GM18507 (cell line): Measurements from ENCODE around the gene GRID1.

ENCODE experiments used
- DNase-seq: peaks from one replicate; pipeline ENCODE4 v3.0.0; 2011; ENCODE audit warnings: low read depth; ENCODE audit not compliant: insufficient read length; ENCODE audit errors: extremely low spot score
- FAIRE-seq: peaks from 2 replicates; lab custom pipeline; 2011; peaks lifted over from hg19 to GRCh38; lab: Jason Lieb, UNC

GRID1 gene

GRCh38 chr10:86168256-86168655 lies 198.3 kb downstream of the GRID1 start:
- FAIRE-seq (no peak), DNase-seq (no peak)

GRCh38 chr10:86167762-86168128 lies 198.8 kb downstream of the GRID1 start:
- FAIRE-seq = no peak

DNA sequence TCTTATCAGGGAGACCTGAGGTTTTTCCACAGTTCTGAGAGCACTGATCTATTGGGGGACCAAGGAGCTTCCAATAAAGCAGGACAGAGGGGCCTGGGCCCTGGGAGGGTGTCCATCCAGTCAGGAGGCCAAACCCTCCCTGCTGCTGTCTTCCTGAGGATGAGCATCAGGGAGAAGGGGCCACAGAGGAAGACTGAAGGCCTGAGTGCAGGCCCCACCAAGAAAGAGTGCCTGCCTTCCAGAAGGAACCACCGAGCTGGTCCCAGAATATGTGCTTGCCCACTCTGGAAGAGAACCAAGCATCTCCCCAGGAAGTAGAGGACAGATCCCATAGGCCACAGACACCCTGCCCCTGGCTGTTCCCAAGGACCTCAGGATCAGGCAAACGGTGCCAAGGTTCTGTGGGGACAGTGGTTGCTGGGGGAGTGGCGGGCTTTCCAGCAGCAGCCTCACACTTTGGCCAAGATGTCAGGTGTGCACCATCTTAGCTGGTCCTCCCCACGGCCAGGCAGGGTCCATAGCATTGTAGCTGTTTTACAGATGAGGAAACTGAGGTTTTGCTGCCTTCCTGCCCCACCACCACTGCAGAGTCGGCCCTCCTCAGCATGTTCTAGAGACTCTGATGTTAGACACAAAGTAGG lies 199.4 kb downstream of the GRID1 start:
- no peak for DNase-seq
- no peak for FAIRE-seq

More at GRCh38 chr10:86167762-86168128, 198.8 kb downstream of the GRID1 start:
- DNase-seq = no peak

DNA sequence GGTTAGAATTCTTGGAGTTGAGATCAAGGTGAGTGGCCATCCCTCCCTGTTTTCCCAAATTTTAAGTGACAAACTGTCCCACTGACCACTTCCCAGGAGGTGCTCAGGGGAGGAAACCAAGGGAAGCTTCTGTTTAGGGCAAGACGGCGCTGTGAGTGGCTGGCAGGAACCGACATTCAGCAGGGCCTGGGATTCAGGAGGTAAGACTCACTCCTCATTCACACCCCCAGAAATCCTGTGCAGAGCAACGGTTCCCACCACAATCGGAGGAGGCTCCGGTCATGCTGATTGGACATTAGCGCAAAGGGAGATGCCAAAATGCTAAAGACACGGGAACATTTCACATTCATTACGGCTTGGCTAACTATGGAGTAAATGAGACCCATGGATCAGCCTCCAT lies 200.9 kb downstream of the GRID1 start:
- FAIRE-seq (no peak), DNase-seq (no peak)

GRCh38 chr10:86164960-86165630 lies 201.5 kb downstream of the GRID1 start:
- FAIRE-seq (no peak), DNase-seq (no peak)

- DNase-seq = no peak
- FAIRE-seq = no peak
Observed at GRCh38 chr10:86164174-86164774, 202.3 kb downstream of the GRID1 start.

GRCh38 chr10:86163522-86164173 lies 202.9 kb downstream of the GRID1 start:
- no peak for FAIRE-seq
- no peak for DNase-seq

DNA sequence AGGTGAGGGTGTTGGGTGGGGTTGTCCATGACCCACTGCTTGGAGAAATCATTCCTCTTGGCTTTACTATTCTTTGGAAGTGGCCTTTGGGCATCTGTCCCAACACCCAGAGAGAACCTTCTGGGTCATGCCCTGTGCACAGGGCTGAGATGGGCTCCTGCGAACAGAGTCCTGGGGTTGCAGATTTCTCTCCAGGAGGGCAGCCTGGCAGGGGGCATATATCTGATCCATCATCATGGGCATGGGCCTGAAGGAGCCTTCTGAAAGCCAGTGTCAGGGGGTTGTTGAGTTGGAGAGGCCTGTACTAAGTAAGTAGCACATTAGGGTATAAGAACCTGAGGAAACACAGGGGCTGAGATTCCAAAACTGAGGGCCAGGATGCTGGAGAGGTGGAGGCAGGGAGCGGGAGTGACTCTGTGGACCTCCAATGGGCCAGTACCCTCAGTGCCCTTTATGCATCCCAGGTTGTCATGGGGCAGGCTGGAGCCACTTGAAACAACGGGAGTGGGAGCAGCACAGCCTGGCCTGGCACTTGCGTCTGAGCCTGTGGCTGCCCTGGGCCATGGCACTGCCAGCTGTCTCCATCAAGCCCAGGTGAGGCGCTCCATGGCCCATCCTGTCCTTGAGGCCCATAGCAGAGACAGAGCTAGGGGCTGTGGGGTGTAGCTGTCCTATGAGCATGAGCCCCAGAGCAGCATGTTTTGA lies 203.7 kb downstream of the GRID1 start:
- FAIRE-seq (no peak), DNase-seq (no peak)

DNA sequence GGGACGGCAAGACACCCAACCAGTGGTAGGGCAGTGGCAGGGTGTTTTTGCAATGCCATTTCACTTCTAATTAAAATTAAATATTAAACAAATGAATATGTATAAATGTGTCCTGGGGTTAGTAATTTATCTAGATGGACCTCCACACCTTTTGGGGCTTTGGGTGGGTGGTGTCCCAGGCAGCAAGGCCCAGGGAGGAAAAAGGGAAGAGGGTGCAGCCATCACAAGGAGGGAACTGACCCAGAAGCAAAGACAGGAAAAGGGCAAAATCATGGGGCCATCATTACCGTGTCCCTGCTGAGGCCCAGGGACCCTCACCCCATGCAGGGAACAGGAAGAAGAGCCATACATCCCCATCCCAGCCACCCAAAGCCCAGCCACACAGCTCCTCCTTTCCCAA lies 204.6 kb downstream of the GRID1 start:
- DNase-seq = no peak
- no peak for FAIRE-seq

GRCh38 chr10:86160890-86161585 lies 205.6 kb downstream of the GRID1 start:
- DNase-seq = no peak
- FAIRE-seq = no peak

DNA sequence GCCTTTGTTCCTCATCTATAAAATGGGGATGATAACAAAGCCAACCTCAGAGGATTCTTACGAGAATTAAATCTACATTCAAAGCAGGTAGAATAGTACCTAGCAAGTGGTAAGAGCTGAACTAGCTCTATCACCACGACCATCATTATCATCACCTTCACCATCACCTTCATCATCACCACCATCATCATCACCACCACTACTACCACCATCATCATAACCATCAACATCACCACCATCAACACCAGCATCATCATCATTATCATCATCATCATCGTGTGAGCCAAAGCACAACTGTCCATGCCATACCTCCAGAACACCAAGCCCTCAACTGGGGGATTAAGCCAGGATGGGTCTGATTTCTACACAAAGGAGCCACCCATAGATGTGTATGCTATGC lies 206.8 kb downstream of the GRID1 start:
- FAIRE-seq (no peak), DNase-seq (no peak)

DNA sequence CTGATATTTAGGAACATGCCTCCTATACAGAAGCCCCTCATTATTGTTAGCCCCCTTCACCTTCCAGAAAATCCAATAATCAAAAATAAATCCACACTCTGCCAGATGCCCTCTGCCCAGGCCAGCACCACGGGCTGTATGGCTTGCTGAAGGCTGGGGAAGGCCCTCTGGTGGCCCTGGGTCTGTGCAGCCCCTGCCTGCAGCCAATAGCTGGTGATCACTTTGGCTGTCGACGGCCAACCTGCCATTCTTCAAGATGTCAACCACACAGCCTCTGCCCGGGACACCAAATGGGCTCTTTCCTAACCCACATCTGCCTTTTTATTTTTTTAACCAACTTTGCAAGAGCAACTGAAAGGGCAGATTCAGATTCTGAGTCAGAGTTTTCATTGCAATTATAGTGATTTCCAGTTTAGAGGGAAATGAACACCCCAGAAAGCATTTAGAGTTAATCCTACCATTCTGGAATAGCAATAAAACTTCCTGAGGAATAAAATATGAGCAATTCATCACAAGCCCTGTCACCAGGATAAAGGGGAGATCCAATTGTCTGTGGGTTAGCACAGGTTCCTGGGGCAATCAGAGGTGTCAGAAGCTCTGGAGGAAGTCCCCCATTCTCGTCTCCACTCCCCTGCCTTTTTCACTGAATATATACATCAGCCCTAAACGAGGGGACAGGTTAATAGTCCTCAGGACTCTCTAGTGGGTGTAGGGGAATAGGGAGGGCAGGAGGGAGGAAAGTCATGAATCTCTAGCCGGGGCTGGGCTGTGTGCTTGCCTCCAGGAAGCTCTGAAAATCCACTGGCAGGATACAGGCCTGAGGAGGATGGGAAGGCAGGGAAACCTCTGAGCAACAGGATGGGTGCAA lies 211.3 kb downstream of the GRID1 start:
- FAIRE-seq = no peak
- no peak for DNase-seq

GRCh38 chr10:86153751-86154150 lies 212.8 kb downstream of the GRID1 start:
- DNase-seq (no peak), FAIRE-seq (no peak)

- DNase-seq (no peak), FAIRE-seq (no peak)
Observed at GRCh38 chr10:86152911-86153310, 213.7 kb downstream of the GRID1 start.

- DNase-seq = no peak
- FAIRE-seq = no peak
Observed at GRCh38 chr10:86152354-86152753, 214.2 kb downstream of the GRID1 start.

DNA sequence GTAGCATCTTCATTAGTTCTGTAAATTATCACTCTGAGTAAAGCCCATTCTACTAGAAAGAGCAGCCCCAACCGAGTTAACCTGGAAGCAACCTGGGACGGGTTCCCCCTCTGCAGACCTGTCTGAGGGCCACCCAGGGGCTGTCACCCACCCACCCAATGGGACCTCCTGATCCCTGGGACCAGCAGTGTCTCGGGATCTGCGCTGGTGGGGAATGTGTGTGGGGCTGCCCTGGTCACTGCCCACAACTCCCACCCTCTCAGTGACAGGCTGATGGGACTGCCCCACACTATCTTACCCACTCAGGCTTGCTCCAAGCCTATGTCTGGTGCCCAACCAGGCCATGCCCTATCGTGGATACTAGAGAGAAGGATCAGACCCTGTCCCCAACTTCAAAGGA lies 215.0 kb downstream of the GRID1 start:
- no peak for DNase-seq
- no peak for FAIRE-seq

DNA sequence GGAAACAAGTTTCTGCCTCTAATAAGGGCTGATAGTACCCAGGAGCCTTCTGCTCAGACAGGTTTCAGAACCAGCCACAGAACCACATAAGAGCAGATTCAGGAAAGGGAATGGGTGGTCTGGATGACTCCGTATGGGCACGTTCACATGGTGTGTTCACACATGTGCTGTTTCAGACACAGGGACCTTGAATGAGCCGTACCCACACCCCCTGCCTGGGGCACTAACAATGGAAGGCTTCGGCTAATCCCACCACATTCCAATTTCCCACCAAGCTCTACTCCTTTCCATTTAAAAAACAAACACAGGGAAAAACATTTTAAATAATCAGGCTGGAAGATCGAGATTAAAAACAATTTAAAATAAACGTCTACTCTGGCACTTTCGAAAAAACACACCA lies 217.3 kb downstream of the GRID1 start:
- FAIRE-seq (no peak), DNase-seq (no peak)

DNA sequence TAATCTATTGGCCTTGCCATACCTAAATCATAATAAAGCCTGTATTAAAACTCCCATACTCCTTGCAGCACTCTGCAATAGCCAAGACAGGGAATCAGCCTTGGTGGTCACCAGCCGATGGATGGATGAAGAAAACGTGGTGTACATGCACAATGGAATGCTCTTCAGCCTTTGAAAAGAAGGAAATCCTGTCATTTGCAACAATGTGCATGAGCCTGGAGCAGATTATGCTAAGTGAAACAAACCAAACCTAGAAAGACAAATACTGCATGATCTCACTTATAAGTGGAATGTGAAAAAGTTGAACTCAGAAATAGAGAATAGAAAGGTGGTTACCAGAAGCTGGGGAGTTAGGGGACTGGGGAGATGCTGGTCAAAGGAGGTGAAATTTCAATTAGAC lies 218.5 kb downstream of the GRID1 start:
- no peak for DNase-seq

GRCh38 chr10:86144301-86144700 lies 222.3 kb downstream of the GRID1 start:
- FAIRE-seq = no peak
- no peak for DNase-seq

More for the DNA sequence above, 218.5 kb downstream of the GRID1 start:
- no peak for FAIRE-seq
